GM12865 (cell line): ENCODE measurements around the gene SMC5.

Experiments
- DNase-seq: peaks from one replicate; pipeline ENCODE4 v3.0.0; 2010; ENCODE audit warnings: low read depth
- H3K4me3 ChIP-seq: 2 replicates; pipeline ENCODE4 v1.5.1; 2011; ENCODE audit warnings: mild to moderate bottlenecking, low read depth, low read length, control low read depth
- TF ChIP-seq, protein P1 (sequence below): IDR thresholded peaks from 2 replicates; pipeline ENCODE4 v1.5.1; 2011; ENCODE audit warnings: low read length, control low read depth, low read depth, inconsistent platforms; ENCODE audit not compliant: insufficient read depth; ENCODE audit errors: missing control alignments

Gene SMC5

DNA sequence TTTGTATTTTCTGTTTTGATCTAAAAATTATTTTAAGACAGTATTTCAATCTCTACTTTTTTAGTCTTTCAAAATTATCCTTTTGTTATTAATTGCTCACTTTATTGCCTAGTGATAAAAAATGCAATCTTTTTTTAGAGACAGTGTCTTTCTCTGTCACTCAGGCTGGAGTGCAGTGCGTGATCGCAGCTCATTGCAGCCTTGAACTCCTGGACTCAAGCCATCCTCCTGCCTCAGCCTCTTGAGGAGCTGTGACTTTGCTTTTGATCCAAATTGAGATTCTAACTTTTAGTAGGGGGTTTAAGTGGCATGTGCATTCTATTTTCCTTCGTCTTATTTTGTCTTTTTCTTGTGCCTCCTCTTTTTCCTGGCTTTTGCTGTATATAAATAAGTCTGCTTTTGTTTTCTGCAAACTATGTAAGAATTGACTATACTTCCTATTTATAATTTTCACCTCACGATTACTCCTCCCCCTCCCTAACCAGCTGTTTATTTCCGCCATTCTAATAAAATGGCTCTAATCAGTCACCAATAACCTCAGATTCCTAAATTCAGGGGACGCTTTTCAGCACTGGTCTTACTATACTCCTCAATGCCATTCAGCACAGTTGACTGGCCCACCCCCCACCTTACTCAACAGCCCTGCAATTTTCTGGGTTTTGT is 123.4 kb downstream of the SMC5 start:
- no peak overlapping the region for H3K4me3 ChIP-seq
- TF ChIP-seq, protein P1, sequence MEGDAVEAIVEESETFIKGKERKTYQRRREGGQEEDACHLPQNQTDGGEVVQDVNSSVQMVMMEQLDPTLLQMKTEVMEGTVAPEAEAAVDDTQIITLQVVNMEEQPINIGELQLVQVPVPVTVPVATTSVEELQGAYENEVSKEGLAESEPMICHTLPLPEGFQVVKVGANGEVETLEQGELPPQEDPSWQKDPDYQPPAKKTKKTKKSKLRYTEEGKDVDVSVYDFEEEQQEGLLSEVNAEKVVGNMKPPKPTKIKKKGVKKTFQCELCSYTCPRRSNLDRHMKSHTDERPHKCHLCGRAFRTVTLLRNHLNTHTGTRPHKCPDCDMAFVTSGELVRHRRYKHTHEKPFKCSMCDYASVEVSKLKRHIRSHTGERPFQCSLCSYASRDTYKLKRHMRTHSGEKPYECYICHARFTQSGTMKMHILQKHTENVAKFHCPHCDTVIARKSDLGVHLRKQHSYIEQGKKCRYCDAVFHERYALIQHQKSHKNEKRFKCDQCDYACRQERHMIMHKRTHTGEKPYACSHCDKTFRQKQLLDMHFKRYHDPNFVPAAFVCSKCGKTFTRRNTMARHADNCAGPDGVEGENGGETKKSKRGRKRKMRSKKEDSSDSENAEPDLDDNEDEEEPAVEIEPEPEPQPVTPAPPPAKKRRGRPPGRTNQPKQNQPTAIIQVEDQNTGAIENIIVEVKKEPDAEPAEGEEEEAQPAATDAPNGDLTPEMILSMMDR = no peak
- no peak for DNase-seq

DNA sequence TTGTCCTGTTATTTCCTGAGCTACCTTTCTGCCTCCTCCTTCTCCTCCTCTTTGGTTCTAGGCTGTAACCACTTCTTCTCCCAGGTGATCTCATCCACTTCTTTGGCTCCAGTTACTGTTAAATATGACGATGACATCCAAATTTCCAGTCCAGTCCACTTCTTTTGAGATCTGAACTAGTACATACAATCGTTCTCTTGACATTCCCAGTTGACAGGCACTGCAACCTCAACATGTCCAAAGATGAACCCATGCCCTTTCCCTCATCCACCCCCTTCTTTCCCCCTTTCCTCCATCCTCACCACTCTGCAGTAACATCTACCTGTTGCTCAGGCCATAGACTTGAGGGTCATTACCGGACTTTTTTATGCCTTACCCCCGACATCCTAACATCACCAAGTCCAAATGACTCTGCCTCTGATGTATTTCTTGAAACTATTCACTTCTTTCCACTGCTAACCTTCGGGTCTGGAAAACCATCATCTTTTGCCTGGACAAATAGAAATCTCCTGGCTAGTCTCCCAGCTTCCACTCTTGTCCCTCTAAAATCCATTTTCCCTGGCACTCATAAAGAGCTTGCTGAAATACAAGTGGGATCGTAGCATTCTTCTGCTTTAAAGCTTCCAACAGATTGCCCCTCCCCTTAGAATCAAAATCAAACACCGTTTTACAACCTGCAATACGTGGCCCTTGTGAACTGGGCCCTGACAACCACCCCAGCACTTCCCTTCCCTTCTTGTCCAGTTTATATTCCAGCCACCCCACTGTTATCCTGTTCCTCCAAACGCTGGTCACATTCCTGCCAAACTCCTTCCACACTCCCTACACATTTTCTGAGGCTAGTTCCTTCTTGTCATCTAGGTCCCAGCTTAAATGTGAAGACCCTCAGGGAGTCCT is 124.2 kb downstream of the SMC5 start:
- TF ChIP-seq, protein P1 = no peak
- no peak overlapping the region for H3K4me3 ChIP-seq
- DNase-seq = no peak

DNA sequence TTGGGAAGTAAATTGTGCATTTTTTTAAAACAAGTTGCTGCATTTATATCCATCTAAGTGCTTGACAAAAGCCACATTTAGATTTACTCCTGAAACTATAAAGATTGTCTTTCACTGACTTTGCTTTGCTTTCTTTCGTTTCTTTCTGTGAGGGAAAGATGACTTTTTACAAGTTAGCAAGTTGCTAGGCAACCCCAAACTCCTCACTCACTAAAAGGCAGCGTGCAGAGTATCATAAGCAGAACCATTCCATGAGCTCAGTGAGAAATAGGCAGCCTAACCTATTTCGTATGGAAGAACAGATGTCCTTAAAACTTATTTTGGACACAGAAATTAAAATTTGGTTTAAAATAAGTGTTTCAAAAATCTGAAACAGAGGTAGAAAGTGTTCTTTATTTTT is 126.6 kb downstream of the SMC5 start:
- TF ChIP-seq, protein P1 = no peak
- DNase-seq = no peak
- H3K4me3 ChIP-seq = no peak overlapping the region

DNA sequence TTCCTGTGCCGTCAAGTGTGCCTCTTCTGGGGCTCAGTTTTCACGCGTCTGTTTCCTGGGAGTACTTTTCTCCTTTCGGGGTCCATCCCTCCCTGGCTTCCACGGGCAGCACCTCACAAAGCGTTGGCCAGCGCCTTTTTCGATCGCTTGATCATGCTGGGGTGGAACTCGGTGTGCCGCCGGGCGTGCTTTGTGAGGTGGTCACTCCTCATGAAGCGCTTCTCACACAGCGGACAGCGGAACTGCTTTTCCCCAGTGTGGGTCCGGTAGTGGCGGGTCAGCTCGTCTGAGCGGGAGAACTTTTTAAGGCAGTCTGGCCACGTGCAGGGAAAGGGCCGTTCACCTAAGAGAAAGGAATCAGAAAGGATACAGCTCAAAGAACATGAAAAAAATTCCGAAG is 128.9 kb downstream of the SMC5 start:
- DNase-seq = no peak
- TF ChIP-seq, protein P1 = no peak

DNA sequence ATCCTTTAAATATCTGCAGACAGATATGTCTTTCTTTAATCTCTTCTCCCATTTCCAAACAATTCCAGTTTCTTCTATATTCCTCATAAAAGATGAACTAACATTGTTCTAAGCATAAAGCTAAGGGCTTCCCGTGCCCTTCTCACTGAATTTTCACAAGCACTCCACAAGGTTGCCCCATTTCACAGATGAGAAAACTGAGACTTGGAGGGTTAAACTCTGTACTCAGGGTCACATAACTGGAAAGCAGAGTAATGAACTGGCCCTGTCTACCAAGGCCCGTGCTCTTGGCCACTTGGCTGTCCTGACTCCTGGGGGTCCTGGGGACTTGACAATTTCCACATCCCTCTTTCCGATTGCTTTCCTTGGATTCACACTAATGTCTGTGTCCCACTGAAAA is 130.4 kb downstream of the SMC5 start:
- H3K4me3 ChIP-seq = no peak overlapping the region
- TF ChIP-seq, protein P1 = no peak
- DNase-seq = no peak

More for the DNA sequence above, 128.9 kb downstream of the SMC5 start:
- H3K4me3 ChIP-seq = no peak overlapping the region

DNA sequence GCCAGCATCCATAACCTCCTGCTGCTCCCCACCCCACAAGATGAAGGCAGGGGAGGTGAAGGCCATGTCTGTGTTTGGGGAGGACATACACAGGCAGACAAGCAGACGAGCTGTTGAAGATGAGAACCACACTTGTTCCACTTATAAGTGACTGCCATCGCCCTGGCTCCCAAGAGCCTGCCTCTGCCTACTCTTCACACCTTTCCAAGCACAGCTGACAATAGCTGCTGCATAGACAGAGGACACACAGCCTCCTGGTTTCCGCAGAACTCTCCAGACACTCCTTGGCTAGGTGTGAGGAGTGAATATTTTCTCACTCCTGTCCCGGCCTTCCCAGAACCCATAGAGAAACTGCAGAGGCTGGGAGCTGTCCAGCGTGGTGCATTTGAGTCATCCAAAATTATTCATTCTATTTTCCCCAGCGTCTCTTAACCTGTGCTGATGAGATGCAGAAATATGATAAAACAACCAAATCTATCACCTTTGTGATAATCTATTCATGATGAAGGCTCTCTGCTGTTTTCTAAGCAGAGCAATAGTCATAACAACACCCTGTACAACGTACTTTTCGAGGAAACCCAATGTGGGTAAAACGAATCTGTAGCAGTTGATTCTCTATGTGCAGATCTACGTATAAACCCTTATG is 131.0 kb downstream of the SMC5 start:
- H3K4me3 ChIP-seq = no peak overlapping the region
- TF ChIP-seq, protein P1 = no peak
- no peak for DNase-seq
